HFFc6 (cell line): ENCODE data around the gene CLRN3. TPM values are rescaled to one million over a fixed set of nuclear protein-coding genes. Genes with fewer than 3 reads are reported as not detected.

Experiments used
- DNase-seq: peaks from one replicate; pipeline ENCODE4 v3.0.0-alpha.2; 2018
- H3K27ac Mint-ChIP-seq: 2 replicates; pipeline ENCODE4 v1.8.0; 2020; ENCODE audit warnings: mild to moderate bottlenecking, mixed read lengths
- H3K27me3 Mint-ChIP-seq: 2 replicates; pipeline ENCODE4 v1.8.0; 2021; ENCODE audit warnings: mild to moderate bottlenecking, moderate library complexity, mixed read lengths; ENCODE audit not compliant: insufficient read depth
- H3K36me3 Mint-ChIP-seq: 2 replicates; pipeline ENCODE4 v1.8.0; 2021; ENCODE audit warnings: low read depth, mixed read lengths
- H3K4me1 Mint-ChIP-seq: 2 replicates; pipeline ENCODE4 v1.8.0; 2020; ENCODE audit warnings: low read depth, mixed read lengths
- H3K4me3 Mint-ChIP-seq: 2 replicates; pipeline ENCODE4 v1.8.0; 2020; ENCODE audit warnings: mild to moderate bottlenecking, moderate library complexity, mixed read lengths
- H3K9me3 Mint-ChIP-seq: 2 replicates; pipeline ENCODE4 v1.8.0; 2020; ENCODE audit warnings: mild to moderate bottlenecking, mixed read lengths
- CTCF ChIP-seq: fragments of 200-600 bp; sonication (generic); IDR thresholded peaks from 2 replicates; pipeline ENCODE4 v1.5.0; 2021; ENCODE audit warnings: antibody characterized with exemption, mild to moderate bottlenecking
- total RNA-seq, 6 experiments: library from RNA; stranded (reverse); fragmentation: NEBNext Ultra II Directional; extraction: Animal tissue kit (Norgen Biotek cat#: 25700); gene quantifications; 2 replicates in 1 of 6; 3 replicates in 5 of 6; pipeline ENCODE4 v1.2.3, GENCODE V29; 2021

CLRN3 gene
- total RNA-seq, 6 experiments from 2014 or later: not detected

- no peak overlapping the region for H3K4me3 Mint-ChIP-seq
- H3K36me3 Mint-ChIP-seq: peaks cover 6% of the 10 kb centered on the region; the same call in 1 of the 2 replicates
- H3K27me3 Mint-ChIP-seq: no peaks in the 10 kb centered on the region; the same call in 1 of the 2 replicates
- no peak for DNase-seq
- no peak for TF ChIP-seq CTCF
- peaks cover 56% of the 10 kb centered on the region for H3K9me3 Mint-ChIP-seq
- H3K4me1 Mint-ChIP-seq: no peaks in the 10 kb centered on the region
- no peak overlapping the region for H3K27ac Mint-ChIP-seq
These were observed 42.4 kb upstream of the CLRN3 start for GRCh38 chr10:127935071-127935561.

GRCh38 chr10:127934383-127934782 is 41.6 kb upstream of the CLRN3 start:
- no peak overlapping the region for H3K27ac Mint-ChIP-seq

DNA sequence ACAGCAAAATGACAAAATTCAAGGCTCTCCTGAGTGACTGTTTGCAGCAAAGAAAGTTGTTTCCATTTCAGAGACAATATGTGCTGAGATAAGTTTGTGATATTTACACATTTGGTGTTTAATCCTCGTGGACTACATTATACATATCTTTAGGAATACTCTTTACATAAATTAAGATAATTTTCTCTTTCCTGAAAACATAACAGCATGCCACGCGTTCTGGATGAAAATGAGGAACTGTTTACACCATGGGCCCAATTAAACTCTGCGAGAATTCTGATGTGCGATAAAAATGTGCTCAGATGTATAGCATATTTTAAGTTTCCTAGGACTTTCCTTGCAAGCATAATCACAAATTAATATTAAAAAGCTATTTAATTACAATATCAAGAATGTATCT is 40.5 kb upstream of the CLRN3 start:
- H3K4me3 Mint-ChIP-seq: no peak overlapping the region
- peaks cover 41% of the 10 kb centered on the region for H3K9me3 Mint-ChIP-seq
- peaks cover 6% of the 10 kb centered on the region; the same call in 1 of the 2 replicates for H3K36me3 Mint-ChIP-seq
- H3K4me1 Mint-ChIP-seq: no peaks in the 10 kb centered on the region
- no peak overlapping the region for H3K27ac Mint-ChIP-seq
- TF ChIP-seq CTCF: no peak
- H3K27me3 Mint-ChIP-seq: no peaks in the 10 kb centered on the region; the same call in 1 of the 2 replicates
- no peak for DNase-seq

More at GRCh38 chr10:127934383-127934782, 41.6 kb upstream of the CLRN3 start:
- TF ChIP-seq CTCF: no peak
- H3K36me3 Mint-ChIP-seq: peaks cover 6% of the 10 kb centered on the region; the same call in 1 of the 2 replicates
- H3K4me3 Mint-ChIP-seq: no peak overlapping the region
- no peaks in the 10 kb centered on the region; the same call in 1 of the 2 replicates for H3K27me3 Mint-ChIP-seq
- H3K9me3 Mint-ChIP-seq: peaks cover 50% of the 10 kb centered on the region
- DNase-seq: no peak
- no peaks in the 10 kb centered on the region for H3K4me1 Mint-ChIP-seq

DNA sequence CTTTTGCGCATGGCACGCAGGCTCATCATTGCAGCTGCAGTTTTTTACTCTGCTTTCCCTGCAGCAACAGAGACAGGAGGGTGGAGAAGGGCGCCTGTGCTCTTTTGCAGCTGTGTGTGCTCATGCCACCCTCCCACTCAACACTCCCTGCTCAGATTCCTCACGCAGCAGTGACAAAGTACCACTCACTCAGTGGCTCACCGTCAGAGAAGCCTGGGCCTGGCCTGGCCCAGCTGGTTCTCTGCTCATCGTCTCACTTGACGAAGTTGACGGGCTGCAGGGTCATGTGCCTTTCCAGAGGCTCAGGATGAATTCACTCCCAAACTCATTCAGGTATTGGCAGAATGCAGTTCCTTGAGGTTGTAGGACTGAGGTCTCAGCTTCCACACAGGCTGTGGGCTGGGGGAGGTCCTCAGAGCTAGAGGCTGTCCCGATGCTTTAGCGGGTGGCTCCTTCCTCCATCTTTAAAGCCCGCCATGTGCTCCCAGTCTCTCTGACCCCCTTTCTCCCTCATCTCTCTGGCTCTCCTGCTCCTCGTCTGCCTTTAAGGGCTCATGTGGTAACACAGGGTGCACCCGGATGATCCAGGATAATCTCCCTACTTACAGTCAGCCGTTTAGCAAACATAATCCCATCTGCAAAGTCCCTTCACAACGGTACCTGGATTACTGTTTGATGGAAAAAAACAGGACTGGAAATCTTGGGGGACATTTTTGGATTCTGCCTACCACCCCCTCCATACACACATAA is 40.0 kb upstream of the CLRN3 start:
- peaks cover 36% of the 10 kb centered on the region for H3K9me3 Mint-ChIP-seq

More for the DNA sequence above, 40.0 kb upstream of the CLRN3 start:
- Mint-ChIP-seq H3K4me3 (no peak overlapping the region), H3K4me1 (no peaks in the 10 kb centered on the region), H3K27me3 (no peaks in the 10 kb centered on the region; the same call in 1 of the 2 replicates), H3K27ac (no peak overlapping the region), H3K36me3 (peaks cover 6% of the 10 kb centered on the region; the same call in 1 of the 2 replicates)
- DNase-seq: no peak
- TF ChIP-seq CTCF: no peak
